Progenitor cell of endocrine pancreas (in vitro differentiated cells): Measurements from ENCODE around the gene C3orf52. TPM values are rescaled to one million over a fixed set of nuclear protein-coding genes. Genes with fewer than 3 reads are reported as not detected.

Experiments used
- DNase-seq: peaks from one replicate; pipeline ENCODE4 v3.0.0; 2021; ENCODE audit warnings: low spot score; ENCODE audit not compliant: unreplicated experiment
- H3K27ac Mint-ChIP-seq: 2 replicates; pipeline ENCODE4 v1.8.0; 2021; ENCODE audit warnings: mild to moderate bottlenecking, moderate library complexity, mixed read lengths
- H3K27me3 Mint-ChIP-seq: 2 replicates; pipeline ENCODE4 v1.8.0; 2021; ENCODE audit warnings: mixed read lengths
- H3K36me3 Mint-ChIP-seq: 2 replicates; pipeline ENCODE4 v1.8.0; 2022; ENCODE audit warnings: mixed read lengths; ENCODE audit not compliant: insufficient read depth
- H3K4me1 Mint-ChIP-seq: 2 replicates; pipeline ENCODE4 v1.8.0; 2021; ENCODE audit warnings: low read depth, mixed read lengths
- H3K4me3 Mint-ChIP-seq: 2 replicates; pipeline ENCODE4 v1.8.0; 2021; ENCODE audit warnings: low read depth, mild to moderate bottlenecking, moderate library complexity, mixed read lengths
- H3K9me3 Mint-ChIP-seq: 2 replicates; pipeline ENCODE4 v1.8.0; 2021; ENCODE audit warnings: low read depth, mixed read lengths
- total RNA-seq: library from RNA; stranded (reverse); gene quantifications from 2 replicates; pipeline ENCODE4 v1.2.1, GENCODE V29; 2021
- TF ChIP-seq, protein P1 (sequence below): fragments of 200-600 bp; sonication (generic); IDR thresholded peaks from one replicate; pipeline ENCODE4 v1.5.0; 2021; ENCODE audit warnings: antibody characterized with exemption, mild to moderate bottlenecking; ENCODE audit not compliant: unreplicated experiment

C3orf52 gene
- total RNA-seq, 1 donor from 2014 or later, result 20.6 TPM

- Mint-ChIP-seq H3K27ac (peak overlapping the region; percentile 68), H3K9me3 (no peaks in the 10 kb centered on the region), H3K27me3 (no peaks in the 10 kb centered on the region), H3K4me3 (no peak overlapping the region), H3K4me1 (peaks cover 47% of the 10 kb centered on the region), H3K36me3 (peaks cover 7% of the 10 kb centered on the region)
- TF ChIP-seq, protein P1, sequence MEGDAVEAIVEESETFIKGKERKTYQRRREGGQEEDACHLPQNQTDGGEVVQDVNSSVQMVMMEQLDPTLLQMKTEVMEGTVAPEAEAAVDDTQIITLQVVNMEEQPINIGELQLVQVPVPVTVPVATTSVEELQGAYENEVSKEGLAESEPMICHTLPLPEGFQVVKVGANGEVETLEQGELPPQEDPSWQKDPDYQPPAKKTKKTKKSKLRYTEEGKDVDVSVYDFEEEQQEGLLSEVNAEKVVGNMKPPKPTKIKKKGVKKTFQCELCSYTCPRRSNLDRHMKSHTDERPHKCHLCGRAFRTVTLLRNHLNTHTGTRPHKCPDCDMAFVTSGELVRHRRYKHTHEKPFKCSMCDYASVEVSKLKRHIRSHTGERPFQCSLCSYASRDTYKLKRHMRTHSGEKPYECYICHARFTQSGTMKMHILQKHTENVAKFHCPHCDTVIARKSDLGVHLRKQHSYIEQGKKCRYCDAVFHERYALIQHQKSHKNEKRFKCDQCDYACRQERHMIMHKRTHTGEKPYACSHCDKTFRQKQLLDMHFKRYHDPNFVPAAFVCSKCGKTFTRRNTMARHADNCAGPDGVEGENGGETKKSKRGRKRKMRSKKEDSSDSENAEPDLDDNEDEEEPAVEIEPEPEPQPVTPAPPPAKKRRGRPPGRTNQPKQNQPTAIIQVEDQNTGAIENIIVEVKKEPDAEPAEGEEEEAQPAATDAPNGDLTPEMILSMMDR, result no peak
- DNase-seq, result no peak
Observed at GRCh38 chr3:112092496-112093179, 6.4 kb downstream of the C3orf52 start.

GRCh38 chr3:112093180-112093522 is 7.0 kb downstream of the C3orf52 start:
- no peak for DNase-seq
- no peaks in the 10 kb centered on the region for H3K9me3 Mint-ChIP-seq
- H3K27ac Mint-ChIP-seq, result peak overlapping the region; percentile 68
- peaks cover 42% of the 10 kb centered on the region for H3K4me1 Mint-ChIP-seq
- no peaks in the 10 kb centered on the region for H3K27me3 Mint-ChIP-seq
- TF ChIP-seq, protein P1, result no peak
- no peak overlapping the region for H3K4me3 Mint-ChIP-seq
- H3K36me3 Mint-ChIP-seq, result peaks cover 7% of the 10 kb centered on the region

GRCh38 chr3:112095731-112096130 is 9.5 kb downstream of the C3orf52 start:
- TF ChIP-seq, protein P1, result no peak
- Mint-ChIP-seq H3K27me3 (no peaks in the 10 kb centered on the region), H3K4me3 (no peak overlapping the region), H3K9me3 (no peaks in the 10 kb centered on the region), H3K27ac (no peak overlapping the region), H3K36me3 (peaks cover 11% of the 10 kb centered on the region), H3K4me1 (peaks cover 22% of the 10 kb centered on the region)
- DNase-seq, result no peak

- H3K27me3 Mint-ChIP-seq, result no peaks in the 10 kb centered on the region
- H3K4me1 Mint-ChIP-seq, result peaks cover 18% of the 10 kb centered on the region
- H3K9me3 Mint-ChIP-seq, result no peaks in the 10 kb centered on the region
- no peak overlapping the region for H3K4me3 Mint-ChIP-seq
- TF ChIP-seq, protein P1, result no peak
- H3K27ac Mint-ChIP-seq, result no peak overlapping the region
- no peak for DNase-seq
- peaks cover 10% of the 10 kb centered on the region for H3K36me3 Mint-ChIP-seq
Observed at GRCh38 chr3:112096176-112096575, 10.0 kb downstream of the C3orf52 start.

- peaks cover 16% of the 10 kb centered on the region for H3K4me1 Mint-ChIP-seq
- H3K9me3 Mint-ChIP-seq, result no peaks in the 10 kb centered on the region
- H3K36me3 Mint-ChIP-seq, result peaks cover 9% of the 10 kb centered on the region
- H3K4me3 Mint-ChIP-seq, result no peak overlapping the region
- H3K27ac Mint-ChIP-seq, result no peak overlapping the region
- DNase-seq, result no peak
- TF ChIP-seq, protein P1, result no peak
- H3K27me3 Mint-ChIP-seq, result no peaks in the 10 kb centered on the region
Observed at GRCh38 chr3:112097378-112097777, 11.2 kb downstream of the C3orf52 start.
